OCI-LY7 (cell line): ENCODE results near the gene IL2RG. TPM values are rescaled to one million over a fixed set of nuclear protein-coding genes. Genes with fewer than 3 reads are reported as not detected.
A peak's percentile ranks its signal among the peaks of the same experiment; 100 is the strongest.

Source experiments
- Bru-seq: library from RNA; stranded (reverse); fragments of 400-500 nt; gene quantifications from one replicate; lab custom pipeline; 2021; lab: Mats Ljungman, UMichigan
- BruChase-seq, 2 experiments: library from RNA; stranded (reverse); fragments of 400-500 nt; gene quantifications; one replicate each; lab custom pipeline; 2021; lab: Mats Ljungman, UMichigan
- BruUV-seq: library from RNA; stranded (reverse); fragments of 400-500 nt; replicated peaks from 2 replicates; lab custom pipeline; 2021; lab: Mats Ljungman, UMichigan
- CTCF ChIA-PET: fragments of 300-600 bp; sonication (Branson Sonifier 250); formaldehyde crosslinking; loops from one replicate; lab custom pipeline; 2022; ENCODE audit warnings: antibody characterized with exemption; ENCODE audit not compliant: unreplicated experiment; lab: Charles Lee
- POLR2A ChIA-PET: fragments of 300-600 bp; sonication (Branson Sonifier 250); formaldehyde crosslinking; loops from one replicate; lab custom pipeline; 2022; ENCODE audit warnings: antibody characterized with exemption; lab: Charles Lee
- DNase-seq: peaks from one replicate; pipeline ENCODE4 v3.0.0-alpha.2; 2015; ENCODE audit warnings: low spot score
- H2AFZ ChIP-seq: fragments of 200-600 bp; sonication (generic), shearing (Covaris generic); 2 replicates; pipeline ENCODE4 v1.6.1; 2014; ENCODE audit warnings: mild to moderate bottlenecking, antibody characterized with exemption, low read length, moderate library complexity
- H3K27ac ChIP-seq: fragments of 200-600 bp; sonication (generic); 2 replicates; pipeline ENCODE4 v1.5.1; 2014; ENCODE audit warnings: mixed run types, low read depth, mild to moderate bottlenecking, moderate library complexity, low read length, inconsistent platforms; ENCODE audit not compliant: poor library complexity, severe bottlenecking
- H3K36me3 ChIP-seq: fragments of 200-600 bp; sonication (generic); 2 replicates; pipeline ENCODE4 v1.6.1; 2014; ENCODE audit warnings: mild to moderate bottlenecking, antibody characterized with exemption, low read length, moderate library complexity, mixed read lengths; ENCODE audit not compliant: insufficient read depth
- H3K4me1 ChIP-seq: fragments of 200-600 bp; sonication (generic); 2 replicates; pipeline ENCODE4 v1.5.1; 2014; ENCODE audit warnings: mild to moderate bottlenecking, low read length; ENCODE audit not compliant: insufficient read depth, poor library complexity, severe bottlenecking
- H3K4me2 ChIP-seq: fragments of 200-600 bp; sonication (generic); 2 replicates; pipeline ENCODE4 v1.6.1; 2014; ENCODE audit warnings: mild to moderate bottlenecking, low read length
- H3K4me3 ChIP-seq: fragments of 200-600 bp; sonication (generic); 2 replicates; pipeline ENCODE4 v1.5.1; 2014; ENCODE audit warnings: mild to moderate bottlenecking, low read depth, low read length; ENCODE audit not compliant: poor library complexity, severe bottlenecking
- H3K79me2 ChIP-seq: fragments of 200-600 bp; sonication (generic); 2 replicates; pipeline ENCODE4 v1.6.1; 2016; ENCODE audit warnings: low read depth, mild to moderate bottlenecking, low read length, moderate library complexity, mixed read lengths; ENCODE audit not compliant: insufficient read depth
- H3K9me2 ChIP-seq: fragments of 200-600 bp; sonication (generic); 2 replicates; pipeline ENCODE4 v1.6.1; 2016; ENCODE audit warnings: mild to moderate bottlenecking, low read length, mixed read lengths; ENCODE audit not compliant: insufficient read depth
- H3K9me3 ChIP-seq: fragments of 200-600 bp; sonication (generic); 2 replicates; pipeline ENCODE4 v1.6.1; 2014; ENCODE audit warnings: mild to moderate bottlenecking, mixed run types, low read length, mixed read lengths
- H4K20me1 ChIP-seq: fragments of 200-600 bp; sonication (generic); 2 replicates; pipeline ENCODE4 v1.6.1; 2014; ENCODE audit warnings: mild to moderate bottlenecking, antibody characterized with exemption, low read length, moderate library complexity, mixed read lengths; ENCODE audit not compliant: insufficient read depth
- EZH2phosphoT487 ChIP-seq: fragments of 200-600 bp; sonication (generic); IDR thresholded peaks from 2 replicates; pipeline ENCODE4 v1.6.1; 2018; ENCODE audit warnings: low read depth, borderline replicate concordance, mild to moderate bottlenecking, mixed run types, antibody characterized with exemption, low read length, moderate library complexity, mixed read lengths
- intact Hi-C: fragments of 100-400 bp; cut with micrococcal nuclease; formaldehyde crosslinking; loops from one replicate; pipeline ENCODE4 v1.10.0; 2022; ENCODE audit not compliant: unreplicated experiment
- long read RNA-seq: library from polyadenylated mRNA; stranded (forward); transcript quantifications from one replicate; pipeline ENCODE4 v2.0.0, GENCODE V29; 2022
- total RNA-seq, 2 experiments: library from RNA; depleted of rRNA in 1 of 2; stranded (reverse); fragments of >200 nt in 1 of 2; shearing (Covaris generic) in 1 of 2; gene quantifications; 2 replicates each; pipeline ENCODE4 v1.2.3, GENCODE V29; 2014 to 2022
- TF ChIP-seq, protein P1 (sequence below): fragments of 200-600 bp; sonication (generic); conservative IDR thresholded peaks from 2 replicates; pipeline ENCODE4 v1.5.1; 2014; ENCODE audit warnings: mild to moderate bottlenecking, antibody characterized with exemption, low read length, moderate library complexity, mixed read lengths

IL2RG gene
- 20.5 and 21.5 TPM in 2 replicates for total RNA-seq (2014; rRNA removed; shearing (Covaris generic))
- 33.3 and 33.6 TPM in 2 replicates for total RNA-seq (2022)
- Bru-seq, nascent RNA: percentile 59 among the genes with signal in this experiment
- percentile 93 among the genes with signal in this experiment for BruChase-seq, experiment 1, labeled RNA remaining after a 6-hour chase
- percentile 77 among the genes with signal in this experiment for BruChase-seq, experiment 2, labeled RNA remaining after a 2-hour chase
- long read RNA-seq, transcript IL2RG-203 (8 exons, 1,534 nt): major isoform, 33 of 34 reads
- long read RNA-seq, partial matches to known transcripts: 0 of 34 reads
- long read RNA-seq, other reads (novel, unspliced or antisense): 1 of 34 reads

GRCh38 chrX:71111141-71111843, at the start of gene IL2RG:
Gene IL2RG (minus strand): TSS chrX:71111577. CDS start chrX:71111539, 38 bp downstream.
- peak within 1 kb of the TSS; percentile 88 for H3K4me3 ChIP-seq
- peaks cover 15% of the 10 kb centered on the region; the same call in 1 of the 2 replicates for H3K79me2 ChIP-seq
- peaks cover 47% of the 10 kb centered on the region for H3K4me1 ChIP-seq
- POLR2A ChIA-PET: interaction anchor here (1.0 to 1.9 kb wide), 5 partner anchors 9 to 255 kb away, joined by 4 to 17 read pairs (median 6); partner anchors contain the start of genes NONO and TAF1
- peak within 1 kb of the TSS; percentile 90 for H3K4me2 ChIP-seq
- no peaks in the 10 kb centered on the region for H3K9me3 ChIP-seq
- H3K27ac ChIP-seq: peak within 1 kb of the TSS; percentile 77
- TF ChIP-seq, protein P1, sequence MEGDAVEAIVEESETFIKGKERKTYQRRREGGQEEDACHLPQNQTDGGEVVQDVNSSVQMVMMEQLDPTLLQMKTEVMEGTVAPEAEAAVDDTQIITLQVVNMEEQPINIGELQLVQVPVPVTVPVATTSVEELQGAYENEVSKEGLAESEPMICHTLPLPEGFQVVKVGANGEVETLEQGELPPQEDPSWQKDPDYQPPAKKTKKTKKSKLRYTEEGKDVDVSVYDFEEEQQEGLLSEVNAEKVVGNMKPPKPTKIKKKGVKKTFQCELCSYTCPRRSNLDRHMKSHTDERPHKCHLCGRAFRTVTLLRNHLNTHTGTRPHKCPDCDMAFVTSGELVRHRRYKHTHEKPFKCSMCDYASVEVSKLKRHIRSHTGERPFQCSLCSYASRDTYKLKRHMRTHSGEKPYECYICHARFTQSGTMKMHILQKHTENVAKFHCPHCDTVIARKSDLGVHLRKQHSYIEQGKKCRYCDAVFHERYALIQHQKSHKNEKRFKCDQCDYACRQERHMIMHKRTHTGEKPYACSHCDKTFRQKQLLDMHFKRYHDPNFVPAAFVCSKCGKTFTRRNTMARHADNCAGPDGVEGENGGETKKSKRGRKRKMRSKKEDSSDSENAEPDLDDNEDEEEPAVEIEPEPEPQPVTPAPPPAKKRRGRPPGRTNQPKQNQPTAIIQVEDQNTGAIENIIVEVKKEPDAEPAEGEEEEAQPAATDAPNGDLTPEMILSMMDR: no peak
- no peak for TF ChIP-seq EZH2phosphoT487
- CTCF ChIA-PET: no interaction called here
- no peaks in the 10 kb centered on the region for H4K20me1 ChIP-seq
- BruUV-seq: TSS peak; percentile 87
- H3K36me3 ChIP-seq: peaks cover 32% of the 10 kb centered on the region
- H3K9me2 ChIP-seq: no peaks in the 10 kb centered on the region
- H2AFZ ChIP-seq: peak within 1 kb of the TSS; percentile 81
- intact Hi-C loops: loop anchor here (10.0 kb wide), 1 partner anchor 174 kb away; the partner anchor contains the start of gene NONO
- peak; percentile 84 for DNase-seq

DNA sequence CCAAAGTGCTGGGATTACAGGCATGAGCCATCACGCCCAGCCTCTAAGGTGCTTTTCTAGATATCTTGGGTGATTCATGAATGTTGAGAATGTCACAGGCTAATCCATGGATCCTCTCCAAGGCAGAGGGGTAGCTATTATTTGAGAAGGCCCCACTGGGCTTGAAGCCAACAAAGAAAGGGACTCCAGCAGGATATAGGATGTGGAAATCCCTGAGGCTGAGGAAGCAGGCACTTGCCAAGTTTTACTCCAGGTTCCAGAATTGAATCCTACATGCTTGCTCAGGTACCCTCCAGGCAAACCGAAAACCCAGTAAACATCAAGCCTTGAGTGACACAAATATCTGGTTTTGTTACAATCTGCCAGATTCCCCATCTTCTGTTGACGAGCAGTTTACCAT, 49.1 kb upstream of the IL2RG start:
- H3K27ac ChIP-seq: no peak overlapping the region
- no peak for DNase-seq
- ChIA-PET CTCF (no interaction called here), POLR2A (no interaction called here)
- no peaks in the 10 kb centered on the region for H3K9me2 ChIP-seq
- H3K4me1 ChIP-seq: no peaks in the 10 kb centered on the region
- BruUV-seq: no TSS peak
- H3K4me3 ChIP-seq: no peak overlapping the region
- peaks cover 16% of the 10 kb centered on the region; the same call in 1 of the 2 replicates for H3K36me3 ChIP-seq
- no peaks in the 10 kb centered on the region for H4K20me1 ChIP-seq
- no peak overlapping the region for H3K4me2 ChIP-seq
- H3K79me2 ChIP-seq: no peaks in the 10 kb centered on the region
- no peak overlapping the region for H2AFZ ChIP-seq
- TF ChIP-seq EZH2phosphoT487: no peak
- TF ChIP-seq, protein P1: no peak
- intact Hi-C loops: no loop called here
- H3K9me3 ChIP-seq: no peaks in the 10 kb centered on the region
